ENCODE measurements around the gene KRTAP5-1. TPM values are rescaled to one million over a fixed set of nuclear protein-coding genes. Genes with fewer than 3 reads are reported as not detected.

Gene KRTAP5-1
- total and polyA plus RNA-seq, 7 donors = not detected

- no peaks in the 10 kb centered on the region for H3K4me1 ChIP-seq
- no peak for TF ChIP-seq POLR2A (IDR thresholded peaks at IDR 0.05)
- no peak for TF ChIP-seq POLR2AphosphoS5 (IDR thresholded peaks at IDR 0.05)
- TF ChIP-seq CTCF (IDR thresholded peaks at IDR 0.05) = no peak
- TF ChIP-seq EP300 (IDR thresholded peaks at IDR 0.05) = no peak
- 53 to 62% methylated on average over 2 of the region's 2 CpGs for WGBS, 2 donors
- peaks cover 0 to 41% (median 22%) of the 10 kb centered on the region in 3 donors for H3K27me3 ChIP-seq
- no peak for DNase-seq
- intact Hi-C loops (cut with DNase I) = no loop called here
- H3K36me3 ChIP-seq = no peaks in the 10 kb centered on the region
- H3K4me3 ChIP-seq = no peak overlapping the region
- H3K27ac ChIP-seq = no peak overlapping the region
- no peaks in the 10 kb centered on the region for H3K9me3 ChIP-seq
Observed at GRCh38 chr11:1630271-1630670, 45.2 kb upstream of the KRTAP5-1 start.

GRCh38 chr11:1629326-1630185 is 44.5 kb upstream of the KRTAP5-1 start, which contains the start of gene KRTAP5-5:
Gene KRTAP5-5, plus strand, starts transcription at chr11:1629775. Its CDS starts 66 bp downstream, at chr11:1629841.
- Histone ChIP-seq H3K36me3 (no peaks in the 10 kb centered on the region), H3K4me3 (no peak within 1 kb of the TSS), H3K27ac (no peak within 1 kb of the TSS), H3K9me3 (no peaks in the 10 kb centered on the region), H3K4me1 (no peaks in the 10 kb centered on the region), H3K27me3 (peaks cover 0 to 41% (median 22%) of the 10 kb centered on the region in 3 donors)
- WGBS, 2 donors = 69 to 75% methylated on average over 25 to 26 of the region's 26 CpGs
- TF ChIP-seq CTCF (IDR thresholded peaks at IDR 0.05) (no peak), POLR2A (IDR thresholded peaks at IDR 0.05) (no peak), EP300 (IDR thresholded peaks at IDR 0.05) (no peak), POLR2AphosphoS5 (IDR thresholded peaks at IDR 0.05) (no peak)
- intact Hi-C loops (cut with DNase I) = loop anchor here (2.0 kb wide), 1 partner anchor 83 kb away; no protein-coding TSS in a partner anchor
- no peak for DNase-seq

GRCh38 chr11:1628506-1629325 is 43.6 kb upstream of the KRTAP5-1 start:
- intact Hi-C loops (cut with DNase I) = loop anchor here (2.0 kb wide), 1 partner anchor 82 kb away; no protein-coding TSS in a partner anchor
- no peaks in the 10 kb centered on the region for H3K4me1 ChIP-seq
- TF ChIP-seq CTCF (IDR thresholded peaks at IDR 0.05) (peak; percentile 60 to 83 (median 67)), EP300 (IDR thresholded peaks at IDR 0.05) (no peak)
- no peaks in the 10 kb centered on the region for H3K36me3 ChIP-seq
- no peak overlapping the region for H3K4me3 ChIP-seq
- WGBS, 2 donors = 29 to 31% methylated on average over 35 of the region's 35 CpGs
- peak; percentile 60 for DNase-seq
- no peak overlapping the region for H3K27ac ChIP-seq
- peaks cover 0 to 41% (median 22%) of the 10 kb centered on the region in 3 donors for H3K27me3 ChIP-seq
- no peaks in the 10 kb centered on the region for H3K9me3 ChIP-seq

- no peak overlapping the region for H3K4me3 ChIP-seq
- no peak overlapping the region for H3K27ac ChIP-seq
- 84 to 90% methylated on average over 13 of the region's 13 CpGs for WGBS, 2 donors
- H3K9me3 ChIP-seq = no peaks in the 10 kb centered on the region
- no peaks in the 10 kb centered on the region for H3K36me3 ChIP-seq
- peaks cover 0 to 25% (median 4%) of the 10 kb centered on the region in 3 donors for H3K27me3 ChIP-seq
- peak; percentile 45 for DNase-seq
- intact Hi-C loops (cut with DNase I) = no loop called here
- TF ChIP-seq POLR2A (IDR thresholded peaks at IDR 0.05) (no peak), EP300 (IDR thresholded peaks at IDR 0.05) (no peak), POLR2AphosphoS5 (IDR thresholded peaks at IDR 0.05) (no peak), CTCF (IDR thresholded peaks at IDR 0.05) (no peak)
- no peaks in the 10 kb centered on the region for H3K4me1 ChIP-seq
Observed at GRCh38 chr11:1625541-1625940, 40.5 kb upstream of the KRTAP5-1 start.

Measured in sigmoid colon (tissue), 7 donors.